Measurements from ENCODE around the gene GRIK2. TPM values are rescaled to one million over a fixed set of nuclear protein-coding genes. Genes with fewer than 3 reads are reported as not detected.

Gene GRIK2
- total and polyA plus RNA-seq, 2 donors (not counting 3 experiments of a cell fraction or from before 2014, with no cell fraction given) = not detected

DNA sequence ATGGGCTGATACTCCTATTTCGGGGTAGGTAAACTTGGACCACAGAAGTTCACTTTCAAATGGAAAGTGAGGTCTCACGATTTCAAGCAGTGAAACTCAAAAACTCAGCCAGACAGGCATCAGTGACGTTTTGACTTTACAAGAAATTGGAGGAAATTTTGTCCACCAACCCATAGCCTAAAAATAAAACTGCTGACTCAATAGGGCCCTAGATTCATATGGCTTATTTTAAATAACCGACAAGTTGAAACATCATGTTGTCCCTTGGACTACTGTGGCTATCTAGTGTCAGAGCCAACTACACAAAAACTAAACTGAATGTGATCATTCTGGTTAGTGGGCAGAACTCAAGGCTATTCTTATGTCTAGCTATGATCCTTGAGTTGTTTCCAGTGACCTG lies 486.3 kb downstream of the GRIK2 start:
- H3K9me3 ChIP-seq (replicated peaks; ENCODE audit: control insufficient read depth, insufficient read depth, low read length) = no peaks in the 10 kb centered on the region
- H3K4me2 ChIP-seq (ENCODE audit: insufficient read depth, low read length) = no peak overlapping the region
- no peaks in the 10 kb centered on the region for H4K20me1 ChIP-seq (replicated peaks; ENCODE audit: control insufficient read depth, extremely low read depth, insufficient read depth, low read length)
- H3K27ac ChIP-seq (ENCODE audit: insufficient read depth, low read depth, low read length) = no peak overlapping the region
- no peak overlapping the region for H3K4me3 ChIP-seq (replicated peaks in 1 of 3; ENCODE audit: insufficient read depth in 1 of 3, low read depth in 1 of 3, low read length in 3 of 3)
- H3K36me3 ChIP-seq (ENCODE audit: control insufficient read depth in 2 of 2, extremely low read depth in 1 of 2, insufficient read depth in 2 of 2, low read length in 2 of 2) = no peaks in the 10 kb centered on the region
- FAIRE-seq (no peak), DNase-seq (ENCODE audit: low read depth, low spot score) (no peak)
- no peaks in the 10 kb centered on the region for H3K4me1 ChIP-seq (ENCODE audit: control insufficient read depth, extremely low read depth, insufficient read depth, low read length)
- ChIA-PET CTCF (no interaction called here), POLR2A (no interaction called here)
- H3K9ac ChIP-seq (replicated peaks; ENCODE audit: extremely low read depth, insufficient read depth, low read length) = no peak overlapping the region
- BruUV-seq (replicated peaks) = no TSS peak
- intact Hi-C loops (cut with micrococcal nuclease) = no loop called here
- no peak overlapping the region for H2AFZ ChIP-seq (ENCODE audit: low read depth, low read length)
- dilution Hi-C loops (cut with MboI; ENCODE audit: extremely low pct_ligation_motif_present, low sequenced_read_pairs) = no loop called here
- H3K9me1 ChIP-seq (replicated peaks; ENCODE audit: control insufficient read depth, extremely low read depth, insufficient read depth, low read length) = no peaks in the 10 kb centered on the region
- no peak for TF ChIP-seq POLR2A (IDR thresholded peaks at IDR 0.05; ENCODE audit: low read depth, low read length)
- no peak for TF ChIP-seq JUN (IDR thresholded peaks at IDR 0.05; ENCODE audit: borderline replicate concordance, insufficient read depth, insufficient read length, low read depth)
- TF ChIP-seq EZH2 (IDR thresholded peaks at IDR 0.05; ENCODE audit: borderline replicate concordance, low read depth, low read length, severe bottlenecking) = no peak
- TF ChIP-seq GATA2 (IDR thresholded peaks at IDR 0.05; ENCODE audit: insufficient read depth, insufficient read length, low read depth, low read length) = no peak
- TF ChIP-seq, protein P1, sequence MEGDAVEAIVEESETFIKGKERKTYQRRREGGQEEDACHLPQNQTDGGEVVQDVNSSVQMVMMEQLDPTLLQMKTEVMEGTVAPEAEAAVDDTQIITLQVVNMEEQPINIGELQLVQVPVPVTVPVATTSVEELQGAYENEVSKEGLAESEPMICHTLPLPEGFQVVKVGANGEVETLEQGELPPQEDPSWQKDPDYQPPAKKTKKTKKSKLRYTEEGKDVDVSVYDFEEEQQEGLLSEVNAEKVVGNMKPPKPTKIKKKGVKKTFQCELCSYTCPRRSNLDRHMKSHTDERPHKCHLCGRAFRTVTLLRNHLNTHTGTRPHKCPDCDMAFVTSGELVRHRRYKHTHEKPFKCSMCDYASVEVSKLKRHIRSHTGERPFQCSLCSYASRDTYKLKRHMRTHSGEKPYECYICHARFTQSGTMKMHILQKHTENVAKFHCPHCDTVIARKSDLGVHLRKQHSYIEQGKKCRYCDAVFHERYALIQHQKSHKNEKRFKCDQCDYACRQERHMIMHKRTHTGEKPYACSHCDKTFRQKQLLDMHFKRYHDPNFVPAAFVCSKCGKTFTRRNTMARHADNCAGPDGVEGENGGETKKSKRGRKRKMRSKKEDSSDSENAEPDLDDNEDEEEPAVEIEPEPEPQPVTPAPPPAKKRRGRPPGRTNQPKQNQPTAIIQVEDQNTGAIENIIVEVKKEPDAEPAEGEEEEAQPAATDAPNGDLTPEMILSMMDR (IDR thresholded peaks at IDR 0.05; ENCODE audit: extremely low read depth in 1 of 2, insufficient read depth in 1 of 2, low read depth in 1 of 2, low read length in 2 of 2) = no peak
- TF ChIP-seq MAX (IDR thresholded peaks at IDR 0.05; ENCODE audit: insufficient read depth, insufficient read length) = no peak
- no peak for TF ChIP-seq FOS (IDR thresholded peaks at IDR 0.05; ENCODE audit: borderline replicate concordance, insufficient read depth, low read length)
- H3K27me3 ChIP-seq (ENCODE audit: control insufficient read depth in 2 of 2, insufficient read depth in 2 of 2, low read length in 2 of 2) = no peaks in the 10 kb centered on the region
- no peaks in the 10 kb centered on the region for H3K79me2 ChIP-seq (ENCODE audit: control insufficient read depth, insufficient read depth, low read length)

All from endothelial cell of umbilical vein (primary cell).